Breast epithelium (tissue), 3 donors: Measurements from ENCODE around the gene LRRC70.

ENCODE experiments used
- CTCF ChIP-seq, 3 donors: fragments of 450-650 bp; IDR thresholded peaks; one replicate each; pipeline ENCODE4 v1.5.1; 2016 to 2017; ENCODE audit warnings: antibody characterized with exemption in 3 of 3, mild to moderate bottlenecking in 3 of 3, moderate library complexity in 3 of 3
- POLR2A ChIP-seq: fragments of 450-650 bp; IDR thresholded peaks from one replicate; pipeline ENCODE4 v1.6.1; 2016; ENCODE audit warnings: antibody characterized with exemption, mild to moderate bottlenecking, moderate library complexity
- POLR2AphosphoS5 ChIP-seq, 3 donors: sonication (generic); formaldehyde crosslinking; IDR thresholded peaks; one replicate each; pipeline ENCODE4 v1.6.1; 2017; ENCODE audit warnings: antibody characterized with exemption in 3 of 3

GRCh38 chr5:62623271-62623670 is 44.7 kb downstream of the LRRC70 start:
- TF ChIP-seq CTCF (IDR thresholded peaks at IDR 0.05) (no peak), POLR2A (no peak), POLR2AphosphoS5 (IDR thresholded peaks at IDR 0.05) (no peak)
